GM18951 (cell line): ENCODE results near the gene SORT1.

Experiments
- POLR2A ChIP-seq: IDR thresholded peaks from 4 replicates; pipeline ENCODE4 v1.6.1; 2011; ENCODE audit warnings: mild to moderate bottlenecking; ENCODE audit not compliant: insufficient read length, insufficient read depth; ENCODE audit errors: extremely low read depth
- in situ Hi-C: fragments of 300-500 bp; cut with MboI; formaldehyde crosslinking; loops from one replicate; pipeline ENCODE4 v1.12.0; 2022; ENCODE audit warnings: low sequenced_read_pairs, mixed read lengths, inconsistent platforms; ENCODE audit not compliant: unreplicated experiment

The SORT1 gene

DNA sequence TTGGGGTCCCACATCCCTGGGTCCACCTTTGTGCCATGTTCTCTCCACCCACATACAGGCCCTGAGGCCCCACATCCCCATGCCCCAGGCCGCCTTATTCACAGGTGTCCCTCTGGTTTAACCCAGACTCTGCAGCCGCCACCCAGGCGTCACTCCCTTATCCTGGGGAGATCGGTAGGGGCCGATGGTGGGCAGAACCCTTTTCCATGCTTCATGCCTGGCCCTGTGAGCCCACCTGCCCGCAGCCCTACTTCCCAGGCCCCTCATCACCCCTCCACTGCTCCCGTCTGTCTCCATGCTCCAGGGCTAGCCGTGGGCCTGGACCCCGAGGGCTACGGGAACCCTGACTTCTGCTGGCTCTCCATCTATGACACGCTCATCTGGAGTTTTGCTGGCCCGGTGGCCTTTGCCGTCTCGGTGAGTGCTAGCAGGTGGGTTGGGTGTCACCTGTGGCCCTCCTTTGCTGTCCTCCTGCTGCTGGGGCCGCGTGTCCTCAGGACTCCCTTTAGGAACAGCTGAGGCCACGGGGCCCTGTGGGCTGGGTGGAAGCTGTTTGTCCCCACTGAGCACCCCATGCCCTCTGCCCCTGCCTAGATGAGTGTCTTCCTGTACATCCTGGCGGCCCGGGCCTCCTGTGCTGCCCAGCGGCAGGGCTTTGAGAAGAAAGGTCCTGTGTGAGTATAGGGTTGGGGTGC, 126.9 kb downstream of the SORT1 start:
- no peak for TF ChIP-seq POLR2A
- in situ Hi-C loops: no loop called here

DNA sequence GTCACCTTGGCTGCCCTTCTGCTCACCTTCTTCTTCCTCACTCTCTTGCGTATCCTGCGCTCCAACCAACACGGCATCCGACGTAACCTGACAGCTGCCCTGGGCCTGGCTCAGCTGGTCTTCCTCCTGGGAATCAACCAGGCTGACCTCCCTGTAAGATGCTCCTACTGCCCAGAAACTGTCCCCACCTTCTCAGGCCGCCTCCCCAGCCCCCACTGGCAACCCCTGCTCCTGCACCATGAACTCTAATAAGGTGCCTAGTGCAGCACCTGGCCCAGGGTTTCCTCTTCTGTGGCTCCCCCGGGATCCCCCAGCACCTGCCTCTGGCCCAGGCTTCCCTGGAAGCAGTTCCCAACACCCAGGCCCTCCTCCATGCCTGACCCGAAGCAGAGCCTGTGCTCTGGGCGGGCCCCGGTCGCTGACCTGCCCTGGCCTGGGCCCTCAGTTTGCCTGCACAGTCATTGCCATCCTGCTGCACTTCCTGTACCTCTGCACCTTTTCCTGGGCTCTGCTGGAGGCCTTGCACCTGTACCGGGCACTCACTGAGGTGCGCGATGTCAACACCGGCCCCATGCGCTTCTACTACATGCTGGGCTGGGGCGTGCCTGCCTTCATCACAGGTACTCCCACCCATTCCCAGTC, 127.6 kb downstream of the SORT1 start:
- in situ Hi-C loops: loop anchor here (10.0 kb wide), 1 partner anchor 265 kb away; the partner anchor contains the start of gene GPR61
- no peak for TF ChIP-seq POLR2A

DNA sequence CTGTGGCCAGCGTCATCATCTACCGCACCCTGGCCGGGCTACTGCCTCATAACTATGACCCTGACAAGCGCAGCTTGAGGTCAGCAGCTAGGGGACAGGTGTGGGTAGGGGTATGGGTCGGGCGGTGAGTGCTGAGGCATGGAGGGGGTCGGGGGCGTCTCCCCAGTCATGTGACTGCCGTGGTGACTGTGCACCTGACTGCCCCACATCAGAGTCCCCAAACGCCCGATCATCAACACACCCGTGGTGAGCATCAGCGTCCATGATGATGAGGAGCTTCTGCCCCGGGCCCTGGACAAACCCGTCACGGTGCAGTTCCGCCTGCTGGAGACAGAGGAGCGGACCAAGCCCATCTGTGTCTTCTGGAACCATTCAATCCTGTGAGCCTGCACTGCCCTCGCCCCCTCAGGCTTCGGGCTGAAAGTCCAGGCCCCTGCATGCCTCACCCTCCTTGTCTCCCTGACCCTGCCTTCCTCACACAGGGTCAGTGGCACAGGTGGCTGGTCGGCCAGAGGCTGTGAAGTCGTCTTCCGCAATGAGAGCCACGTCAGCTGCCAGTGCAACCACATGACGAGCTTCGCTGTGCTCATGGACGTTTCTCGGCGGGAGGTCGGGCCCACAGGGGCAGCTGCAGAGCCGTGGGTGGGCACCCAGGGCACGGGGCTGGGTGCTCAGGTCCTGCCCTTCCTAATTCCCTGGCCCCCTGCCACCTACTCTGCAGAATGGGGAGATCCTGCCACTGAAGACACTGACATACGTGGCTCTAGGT, 128.3 kb downstream of the SORT1 start:
- in situ Hi-C loops: loop anchor here (10.0 kb wide), 1 partner anchor 265 kb away; the partner anchor contains the start of gene GPR61

DNA sequence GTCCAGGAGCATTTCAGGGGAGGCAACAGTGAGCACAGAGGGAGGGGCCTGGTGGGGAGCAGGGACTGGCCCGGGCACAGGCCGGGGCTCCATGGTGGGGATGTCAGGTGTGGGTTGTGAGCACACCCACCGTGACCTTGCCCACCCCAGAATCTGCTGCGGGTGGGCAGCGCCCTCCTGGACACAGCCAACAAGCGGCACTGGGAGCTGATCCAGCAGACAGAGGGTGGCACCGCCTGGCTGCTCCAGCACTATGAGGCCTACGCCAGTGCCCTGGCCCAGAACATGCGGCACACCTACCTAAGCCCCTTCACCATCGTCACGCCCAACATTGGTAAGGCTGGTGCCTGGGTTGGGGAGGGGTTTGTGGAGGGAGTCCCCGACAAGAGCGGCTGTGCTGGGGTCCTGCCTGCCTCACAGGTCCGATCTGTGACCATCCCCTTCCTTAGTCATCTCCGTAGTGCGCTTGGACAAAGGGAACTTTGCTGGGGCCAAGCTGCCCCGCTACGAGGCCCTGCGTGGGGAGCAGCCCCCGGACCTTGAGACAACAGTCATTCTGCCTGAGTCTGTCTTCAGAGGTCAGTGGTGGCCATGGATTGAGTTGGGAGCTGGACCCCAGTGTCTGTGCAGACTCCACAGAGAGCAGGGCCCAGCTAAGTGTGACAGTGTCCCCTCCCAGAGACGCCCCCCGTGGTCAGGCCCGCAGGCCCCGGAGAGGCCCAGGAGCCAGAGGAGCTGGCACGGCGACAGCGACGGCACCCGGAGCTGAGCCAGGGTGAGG, 129.1 kb downstream of the SORT1 start:
- no peak for TF ChIP-seq POLR2A

More for the DNA sequence above, 128.3 kb downstream of the SORT1 start:
- TF ChIP-seq POLR2A: no peak

DNA sequence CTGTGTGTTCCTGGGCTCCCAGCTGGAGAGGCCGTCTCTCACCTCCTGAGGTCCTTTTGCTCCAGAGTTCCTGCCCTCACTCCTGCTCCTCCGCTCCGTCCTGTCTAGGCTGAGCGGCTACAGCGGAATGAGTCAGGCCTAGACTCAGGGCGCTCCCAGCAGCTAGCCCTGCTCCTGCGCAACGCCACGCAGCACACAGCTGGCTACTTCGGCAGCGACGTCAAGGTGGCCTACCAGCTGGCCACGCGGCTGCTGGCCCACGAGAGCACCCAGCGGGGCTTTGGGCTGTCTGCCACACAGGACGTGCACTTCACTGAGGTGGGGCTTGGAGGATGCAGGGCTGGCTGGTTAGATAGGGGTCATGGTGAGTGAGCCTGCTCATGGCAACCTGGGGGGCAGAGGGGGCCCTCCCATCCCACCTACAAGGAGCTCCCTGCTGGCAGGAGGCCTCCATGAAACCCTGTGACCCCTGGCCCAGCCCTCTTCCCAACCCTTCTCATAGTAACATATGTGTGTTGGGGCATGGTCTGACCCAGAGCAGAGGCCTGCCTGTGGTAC, 129.9 kb downstream of the SORT1 start:
- in situ Hi-C loops: loop anchor here (10.0 kb wide), 1 partner anchor 267 kb away; the partner anchor contains the start of gene GPR61
- TF ChIP-seq POLR2A: no peak

More for the DNA sequence above, 129.1 kb downstream of the SORT1 start:
- in situ Hi-C loops: loop anchor here (10.0 kb wide), 1 partner anchor 266 kb away; the partner anchor contains the start of gene GPR61

DNA sequence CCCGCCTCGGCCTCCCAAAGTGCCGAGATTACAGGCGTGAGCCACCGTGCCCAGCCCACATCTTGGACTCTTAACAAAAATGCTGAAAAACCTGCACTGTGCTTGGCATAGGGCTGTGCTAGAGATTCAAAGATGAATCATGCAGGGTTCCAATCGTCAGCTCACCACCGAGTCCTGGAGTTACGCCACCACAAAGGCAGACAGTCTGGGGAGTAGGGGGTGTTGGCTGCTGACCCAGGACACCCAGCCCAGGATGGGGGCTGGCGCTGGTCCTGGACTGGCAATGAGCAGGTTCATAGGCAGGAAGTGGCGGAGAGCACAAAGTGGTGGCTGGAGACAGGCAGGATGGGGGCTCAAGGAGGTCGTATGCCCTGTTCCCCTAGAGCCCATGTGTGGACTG, 130.8 kb downstream of the SORT1 start:
- in situ Hi-C loops: loop anchor here (10.0 kb wide), 1 partner anchor 268 kb away; the partner anchor contains the start of gene GPR61
- TF ChIP-seq POLR2A: no peak

DNA sequence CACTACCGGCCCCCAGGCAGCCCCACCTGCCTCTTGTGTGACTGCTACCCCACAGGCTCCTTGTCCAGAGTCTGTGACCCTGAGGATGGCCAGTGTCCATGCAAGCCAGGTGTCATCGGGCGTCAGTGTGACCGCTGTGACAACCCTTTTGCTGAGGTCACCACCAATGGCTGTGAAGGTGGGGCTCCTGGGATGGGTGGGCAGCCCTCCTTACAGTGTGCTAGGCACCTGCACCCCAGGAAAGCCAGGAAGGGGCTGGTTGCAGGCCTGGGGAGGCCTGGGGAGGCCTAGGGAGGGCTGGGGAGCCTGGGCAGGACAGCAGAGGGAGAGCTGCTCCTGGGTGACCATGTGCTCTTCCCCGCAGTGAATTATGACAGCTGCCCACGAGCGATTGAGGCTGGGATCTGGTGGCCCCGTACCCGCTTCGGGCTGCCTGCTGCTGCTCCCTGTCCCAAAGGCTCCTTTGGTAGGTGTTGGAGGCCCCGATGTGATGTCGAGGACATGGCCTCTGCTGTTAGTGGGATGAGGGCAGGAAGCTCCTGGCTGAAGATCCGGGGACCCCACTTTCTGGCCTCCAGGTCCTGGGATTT, 131.9 kb downstream of the SORT1 start:
- no peak for TF ChIP-seq POLR2A
- in situ Hi-C loops: loop anchor here (10.0 kb wide), 1 partner anchor 269 kb away; the partner anchor contains the start of gene GPR61

DNA sequence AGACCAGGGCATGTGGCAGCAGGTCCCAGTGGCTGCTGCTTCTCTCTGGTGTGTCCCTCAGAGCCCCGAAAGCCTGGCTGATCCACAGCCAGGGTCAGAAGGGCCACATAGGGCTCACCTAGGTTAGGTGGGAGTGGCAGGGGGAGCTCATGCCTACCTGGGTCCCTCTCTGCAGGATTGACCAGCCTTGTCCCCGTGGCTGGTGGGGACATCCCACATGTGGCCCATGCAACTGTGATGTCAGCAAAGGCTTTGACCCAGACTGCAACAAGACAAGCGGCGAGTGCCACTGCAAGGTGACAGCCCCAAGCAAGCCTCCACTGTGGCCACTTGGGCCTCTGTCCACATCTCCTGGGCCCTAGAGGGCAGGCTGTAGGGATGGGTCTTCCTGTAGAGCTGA, 132.7 kb downstream of the SORT1 start:
- no peak for TF ChIP-seq POLR2A
- in situ Hi-C loops: loop anchor here (10.0 kb wide), 1 partner anchor 270 kb away; the partner anchor contains the start of gene GPR61

DNA sequence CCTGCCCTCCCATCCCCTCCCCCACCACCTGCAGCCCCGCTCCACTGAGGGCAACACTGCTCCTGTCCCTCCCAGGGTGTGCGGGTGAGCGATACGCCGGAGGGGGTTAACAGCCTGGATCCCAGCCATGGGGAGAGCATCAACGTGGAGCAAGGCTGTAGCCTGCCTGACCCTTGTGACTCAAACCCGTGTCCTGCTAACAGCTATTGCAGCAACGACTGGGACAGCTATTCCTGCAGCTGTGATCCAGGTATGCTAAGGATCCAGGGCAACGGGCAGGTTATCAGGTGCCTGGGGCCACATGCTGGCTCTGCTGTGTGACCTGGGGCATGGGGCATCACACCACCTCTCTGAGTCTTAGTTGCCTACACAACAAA, 133.4 kb downstream of the SORT1 start:
- in situ Hi-C loops: loop anchor here (10.0 kb wide), 1 partner anchor 270 kb away; the partner anchor contains the start of gene GPR61
- no peak for TF ChIP-seq POLR2A

DNA sequence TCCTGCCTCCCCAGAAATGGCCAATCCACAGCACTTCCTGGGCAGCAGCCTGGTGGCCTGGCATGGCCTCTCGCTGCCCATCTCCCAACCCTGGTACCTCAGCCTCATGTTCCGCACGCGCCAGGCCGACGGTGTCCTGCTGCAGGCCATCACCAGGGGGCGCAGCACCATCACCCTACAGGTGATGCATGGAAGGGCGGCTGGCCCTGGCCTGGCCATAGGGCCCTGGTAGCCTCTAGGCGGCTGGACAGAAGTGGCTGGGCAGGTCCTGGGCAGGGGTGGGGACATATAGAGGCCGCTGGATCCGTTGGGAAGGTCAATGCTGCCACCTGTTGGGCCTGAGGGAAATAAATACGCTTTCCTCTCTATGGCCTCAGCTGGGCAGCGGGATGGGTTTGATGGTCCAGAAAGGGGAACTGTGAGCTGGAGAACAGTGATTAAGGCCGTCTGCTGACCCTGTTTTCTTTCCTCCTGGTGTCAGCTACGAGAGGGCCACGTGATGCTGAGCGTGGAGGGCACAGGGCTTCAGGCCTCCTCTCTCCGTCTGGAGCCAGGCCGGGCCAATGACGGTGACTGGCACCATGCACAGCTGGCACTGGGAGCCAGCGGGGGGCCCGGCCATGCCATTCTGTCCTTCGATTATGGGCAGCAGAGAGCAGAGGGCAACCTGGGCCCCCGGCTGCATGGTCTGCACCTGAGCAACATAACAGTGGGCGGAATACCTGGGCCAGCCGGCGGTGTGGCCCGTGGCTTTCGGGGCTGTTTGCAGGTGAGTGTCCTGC, 133.9 kb downstream of the SORT1 start:
- no peak for TF ChIP-seq POLR2A
- in situ Hi-C loops: loop anchor here (10.0 kb wide), 1 partner anchor 271 kb away; the partner anchor contains the start of gene GPR61

DNA sequence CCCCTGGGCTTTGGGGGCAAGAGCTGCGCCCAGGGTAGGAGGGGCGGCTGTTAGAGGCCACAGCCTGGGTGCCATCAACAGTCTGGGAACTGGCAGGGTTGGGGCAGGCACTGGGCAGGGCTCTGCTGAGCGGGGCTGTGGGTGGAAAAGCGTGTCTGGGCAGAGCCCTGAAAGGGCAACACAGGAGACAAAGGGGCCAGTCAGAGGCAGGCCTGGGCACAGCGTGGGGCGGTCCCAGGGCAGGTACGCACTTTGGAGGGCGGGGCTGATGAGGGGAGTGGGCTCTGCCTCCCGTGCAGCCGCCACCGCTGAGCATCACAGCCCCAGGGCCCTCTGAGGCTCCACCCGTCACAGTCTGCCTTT, 134.5 kb downstream of the SORT1 start:
- TF ChIP-seq POLR2A: no peak
- in situ Hi-C loops: loop anchor here (10.0 kb wide), 1 partner anchor 272 kb away; the partner anchor contains the start of gene GPR61
